ENCODE results near the gene PSMD3. TPM values are rescaled to one million over a fixed set of nuclear protein-coding genes. Genes with fewer than 3 reads are reported as not detected.
"Not testable (repeated sequence)": the region's sequence is repeated elsewhere in the genome, so short reads cannot be mapped to it uniquely, and the experiment has no call there.

The PSMD3 gene
- total RNA-seq, 4 donors from 2014 or later = 65.2 to 87.9 (median 73.7) TPM

DNA sequence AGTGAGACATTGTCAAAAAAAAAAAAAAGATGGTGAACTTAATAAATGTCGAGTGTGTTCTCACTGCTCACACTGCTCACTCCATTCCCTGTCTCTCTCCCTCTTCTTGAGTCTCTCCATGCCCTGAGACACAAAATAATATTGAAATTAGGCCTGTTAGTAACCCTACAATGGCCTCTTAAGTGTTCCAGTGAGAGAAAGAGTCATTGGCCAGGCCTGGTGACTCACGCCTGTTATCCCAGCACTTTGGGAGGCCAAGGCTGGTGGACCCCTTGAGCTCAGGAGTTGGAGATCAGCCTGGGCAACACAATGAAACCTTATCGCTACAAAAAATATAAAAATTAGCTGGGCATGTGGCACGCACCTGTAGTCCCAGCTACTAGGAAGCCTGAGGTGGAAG, 18.5 kb downstream of the PSMD3 start:
- peaks cover 0 to 38% (median 0%) of the 10 kb centered on the region in 3 donors for H3K36me3 ChIP-seq
- H3K9me3 ChIP-seq = no peaks in the 10 kb centered on the region
- H3K27ac ChIP-seq = no peak overlapping the region
- DNase-seq = no peak
- H3K4me3 ChIP-seq = no peak overlapping the region
- no peaks in the 10 kb centered on the region for H3K4me1 ChIP-seq
- H3K27me3 ChIP-seq = no peaks in the 10 kb centered on the region
- TF ChIP-seq, protein P1, sequence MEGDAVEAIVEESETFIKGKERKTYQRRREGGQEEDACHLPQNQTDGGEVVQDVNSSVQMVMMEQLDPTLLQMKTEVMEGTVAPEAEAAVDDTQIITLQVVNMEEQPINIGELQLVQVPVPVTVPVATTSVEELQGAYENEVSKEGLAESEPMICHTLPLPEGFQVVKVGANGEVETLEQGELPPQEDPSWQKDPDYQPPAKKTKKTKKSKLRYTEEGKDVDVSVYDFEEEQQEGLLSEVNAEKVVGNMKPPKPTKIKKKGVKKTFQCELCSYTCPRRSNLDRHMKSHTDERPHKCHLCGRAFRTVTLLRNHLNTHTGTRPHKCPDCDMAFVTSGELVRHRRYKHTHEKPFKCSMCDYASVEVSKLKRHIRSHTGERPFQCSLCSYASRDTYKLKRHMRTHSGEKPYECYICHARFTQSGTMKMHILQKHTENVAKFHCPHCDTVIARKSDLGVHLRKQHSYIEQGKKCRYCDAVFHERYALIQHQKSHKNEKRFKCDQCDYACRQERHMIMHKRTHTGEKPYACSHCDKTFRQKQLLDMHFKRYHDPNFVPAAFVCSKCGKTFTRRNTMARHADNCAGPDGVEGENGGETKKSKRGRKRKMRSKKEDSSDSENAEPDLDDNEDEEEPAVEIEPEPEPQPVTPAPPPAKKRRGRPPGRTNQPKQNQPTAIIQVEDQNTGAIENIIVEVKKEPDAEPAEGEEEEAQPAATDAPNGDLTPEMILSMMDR (IDR thresholded peaks at IDR 0.05) = no peak

DNA sequence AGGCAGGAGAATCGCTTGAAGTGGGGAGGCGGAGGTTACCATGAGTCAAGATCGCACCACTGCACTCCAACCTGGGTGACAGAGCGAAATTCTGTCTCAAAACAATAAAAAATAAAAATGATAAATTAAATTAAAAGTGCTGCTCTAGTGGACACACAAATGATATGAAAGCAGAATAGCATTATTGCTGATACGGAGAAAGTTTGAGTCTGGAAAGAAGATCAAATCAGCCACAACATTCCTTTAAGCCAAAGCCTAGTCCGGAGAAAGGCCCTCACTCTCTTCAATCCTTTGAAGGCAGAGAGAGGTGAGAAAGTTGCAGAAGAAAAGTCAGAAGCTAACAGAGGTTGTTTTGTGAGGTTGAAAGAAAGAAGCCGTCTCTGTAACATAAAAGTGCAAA, 19.6 kb downstream of the PSMD3 start:
- TF ChIP-seq, protein P1 (IDR thresholded peaks at IDR 0.05) = no peak
- TF ChIP-seq POLR2A (IDR thresholded peaks at IDR 0.05) = no peak
- peaks cover 0 to 27% (median 0%) of the 10 kb centered on the region in 3 donors for H3K36me3 ChIP-seq
- no peak for DNase-seq
- no peaks in the 10 kb centered on the region for H3K4me1 ChIP-seq
- H3K9me3 ChIP-seq = no peaks in the 10 kb centered on the region
- no peak overlapping the region for H3K4me3 ChIP-seq
- H3K27me3 ChIP-seq = no peaks in the 10 kb centered on the region
- no peak overlapping the region for H3K27ac ChIP-seq

DNA sequence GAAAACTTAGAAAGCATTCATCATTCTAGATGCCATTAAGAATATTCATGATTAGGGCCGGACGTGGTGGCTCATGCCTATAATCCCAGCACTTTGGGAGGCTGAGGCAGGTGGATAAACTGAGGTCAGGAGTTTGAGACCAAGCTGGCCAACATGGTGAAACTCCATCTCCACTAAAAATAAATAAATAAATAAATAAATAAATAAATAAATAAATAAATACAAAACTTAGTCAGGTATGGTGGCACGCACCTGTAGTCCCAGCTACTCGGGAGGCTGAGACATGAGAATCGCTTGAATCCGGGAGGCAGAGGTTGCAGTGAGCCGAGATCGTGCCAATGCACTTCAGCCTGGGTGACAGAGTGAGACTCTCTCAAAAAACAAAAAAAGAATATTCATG, 20.7 kb downstream of the PSMD3 start:
- peaks cover 0 to 15% (median 0%) of the 10 kb centered on the region in 3 donors for H3K36me3 ChIP-seq
- H3K4me3 ChIP-seq, H3K27me3 ChIP-seq, H3K27ac ChIP-seq, DNase-seq, H3K9me3 ChIP-seq, H3K4me1 ChIP-seq: not testable (repeated sequence)

DNA sequence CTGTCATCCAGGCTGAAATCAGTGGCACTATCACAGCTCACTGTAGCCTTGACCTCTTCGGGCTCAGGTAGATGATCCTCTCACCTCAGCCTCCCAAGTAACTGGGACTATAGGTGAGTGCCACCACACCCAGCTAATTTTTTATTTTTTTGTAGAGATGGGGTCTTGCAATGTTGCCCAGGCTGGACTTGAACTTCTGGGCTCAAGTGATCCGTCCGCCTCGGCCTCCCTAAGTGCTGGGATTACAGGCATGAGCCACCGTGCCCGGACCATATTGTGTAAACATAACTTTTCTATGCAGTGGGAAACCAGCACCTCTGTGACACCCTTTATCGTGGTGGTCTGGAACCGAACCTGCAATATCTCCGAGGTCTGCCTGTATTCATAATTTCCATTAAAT, 23.5 kb downstream of the PSMD3 start:
- Histone ChIP-seq H3K27ac (no peak overlapping the region), H3K9me3 (no peaks in the 10 kb centered on the region), H3K4me1 (no peaks in the 10 kb centered on the region), H3K4me3 (no peak overlapping the region), H3K36me3 (no peaks in the 10 kb centered on the region), H3K27me3 (no peaks in the 10 kb centered on the region)
- TF ChIP-seq, protein P1 (IDR thresholded peaks at IDR 0.05) = no peak
- no peak for TF ChIP-seq POLR2A (IDR thresholded peaks at IDR 0.05)
- DNase-seq = no peak

DNA sequence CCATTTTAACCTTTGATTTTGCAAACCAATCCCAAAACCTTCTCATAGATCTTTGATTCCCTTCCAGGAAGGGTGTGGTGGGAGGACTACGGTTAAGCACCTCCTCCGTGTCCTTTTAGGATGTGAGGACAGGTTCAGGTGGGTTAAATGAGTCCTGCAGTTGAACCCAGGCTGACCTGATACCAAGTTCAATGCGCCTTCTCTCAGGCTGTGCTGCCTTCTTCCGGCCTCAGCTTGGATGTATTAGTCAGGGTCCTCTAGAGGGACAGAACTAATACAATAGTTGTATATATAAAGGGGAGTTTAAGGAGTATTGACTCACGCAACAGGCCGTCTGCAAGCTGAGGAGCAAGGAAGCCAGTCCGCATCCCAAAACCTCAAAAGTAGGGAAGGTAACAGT, 24.1 kb downstream of the PSMD3 start:
- Histone ChIP-seq H3K4me1 (no peaks in the 10 kb centered on the region), H3K27me3 (no peaks in the 10 kb centered on the region), H3K27ac (no peak overlapping the region), H3K9me3 (no peaks in the 10 kb centered on the region), H3K4me3 (no peak overlapping the region), H3K36me3 (no peaks in the 10 kb centered on the region)
- no peak for DNase-seq
- TF ChIP-seq POLR2A (IDR thresholded peaks at IDR 0.05) = no peak
- TF ChIP-seq, protein P1 (IDR thresholded peaks at IDR 0.05) = no peak

DNA sequence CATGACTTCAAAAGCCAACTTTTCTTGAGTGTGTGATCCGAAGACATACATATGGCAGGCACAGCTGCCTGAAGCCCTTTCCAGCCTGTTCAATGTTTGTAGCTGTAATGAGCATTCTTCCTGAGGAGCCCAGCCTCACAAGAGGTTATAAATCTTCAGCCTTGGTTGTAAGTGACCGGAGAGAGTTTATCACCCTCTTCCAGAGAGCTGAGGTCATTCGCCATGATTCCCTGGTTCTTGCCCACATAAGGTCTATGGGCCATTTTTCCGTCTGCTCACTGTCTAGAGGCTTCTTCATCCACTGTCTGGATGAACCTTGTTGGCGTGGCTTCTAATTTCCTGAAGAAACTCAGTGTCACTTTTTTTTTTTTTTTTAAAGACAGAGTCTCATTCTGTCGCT, 24.9 kb downstream of the PSMD3 start:
- H3K4me3 ChIP-seq = no peak overlapping the region
- H3K36me3 ChIP-seq = no peaks in the 10 kb centered on the region
- no peaks in the 10 kb centered on the region for H3K9me3 ChIP-seq
- no peak for DNase-seq
- no peaks in the 10 kb centered on the region for H3K27me3 ChIP-seq
- TF ChIP-seq, protein P1 (IDR thresholded peaks at IDR 0.05) = no peak
- no peak for TF ChIP-seq POLR2A (IDR thresholded peaks at IDR 0.05)
- H3K4me1 ChIP-seq = no peaks in the 10 kb centered on the region
- H3K27ac ChIP-seq = no peak overlapping the region

DNA sequence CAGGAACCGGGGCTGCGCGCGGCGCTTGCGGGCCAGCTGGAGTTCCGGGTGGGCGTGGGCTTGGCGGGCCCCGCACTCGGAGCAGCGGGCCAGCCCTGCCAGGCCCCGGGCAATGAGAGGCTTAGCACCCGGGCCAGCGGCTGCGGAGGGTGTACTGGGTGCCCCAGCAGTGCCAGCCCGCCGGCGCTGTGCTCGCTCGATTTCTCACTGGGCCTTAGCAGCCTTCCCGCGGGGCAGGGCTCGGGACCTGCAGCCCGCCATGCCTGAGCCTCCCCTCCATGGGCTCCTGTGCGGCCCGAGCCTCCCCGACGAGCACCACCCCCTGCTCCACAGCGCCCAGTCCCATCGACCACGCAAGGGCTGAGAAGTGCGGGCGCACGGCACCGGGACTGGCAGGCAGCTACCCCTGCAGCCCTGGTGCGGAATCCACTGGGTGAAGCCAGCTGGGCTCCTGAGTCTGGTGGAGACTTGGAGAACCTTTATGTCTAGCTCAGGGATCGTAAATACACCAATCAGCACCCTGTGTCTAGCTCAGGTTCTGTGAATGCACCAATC, 30.4 kb downstream of the PSMD3 start:
- not testable (repeated sequence) for H3K27ac ChIP-seq, H3K4me3 ChIP-seq, H3K9me3 ChIP-seq, H3K27me3 ChIP-seq, DNase-seq, H3K36me3 ChIP-seq
- peaks cover 0 to 23% (median 4%) of the 10 kb centered on the region in 4 donors for H3K4me1 ChIP-seq

DNA sequence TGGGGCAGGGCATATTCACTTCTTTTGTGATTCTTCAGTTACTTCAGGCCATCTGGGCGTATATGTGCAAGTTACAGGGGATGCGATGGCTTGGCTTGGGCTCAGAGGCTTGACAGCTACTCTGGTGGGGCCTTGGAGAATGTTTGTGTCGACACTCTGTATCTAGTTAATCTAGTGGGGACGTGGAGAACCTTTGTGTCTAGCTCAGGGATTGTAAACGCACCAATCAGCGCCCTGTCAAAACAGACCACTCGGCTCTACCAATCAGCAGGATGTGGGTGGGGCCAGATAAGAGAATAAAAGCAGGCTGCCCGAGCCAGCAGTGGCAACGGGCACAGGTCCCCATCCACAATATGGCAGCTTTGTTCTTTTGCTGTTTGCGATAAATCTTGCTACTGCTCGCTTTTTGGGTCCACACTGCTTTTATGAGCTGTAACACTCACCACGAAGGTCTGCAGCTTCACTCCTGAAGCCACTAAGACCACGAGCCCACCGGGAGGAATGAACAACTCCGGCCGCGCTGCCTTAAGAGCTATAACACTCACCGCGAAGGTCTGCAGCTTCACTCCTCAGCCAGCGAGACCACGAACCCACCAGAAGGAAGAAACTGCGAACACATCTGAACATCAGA, 31.5 kb downstream of the PSMD3 start:
- H3K4me3 ChIP-seq, H3K27ac ChIP-seq, H3K27me3 ChIP-seq, H3K36me3 ChIP-seq, H3K9me3 ChIP-seq, DNase-seq: not testable (repeated sequence)
- H3K4me1 ChIP-seq = peaks cover 0 to 23% (median 4%) of the 10 kb centered on the region in 4 donors

Data from Peyer's patch (tissue), 4 donors.